ENCODE results near the gene PLA2R1.

Gene PLA2R1

GRCh38 chr2:159987181-159987580, 75.2 kb downstream of the PLA2R1 start:
- H3K14ac ChIP-seq (ENCODE audit: low read length), result no peak overlapping the region
- no peak overlapping the region for H3K18ac ChIP-seq (ENCODE audit: low read length)
- no peak overlapping the region for H4K8ac ChIP-seq (ENCODE audit: low read depth, low read length)
- no peaks in the 10 kb centered on the region for H3K9me3 ChIP-seq (replicated peaks in 1 of 2; ENCODE audit: control insufficient read depth in 2 of 2, insufficient read depth in 1 of 2, low read depth in 1 of 2, low read length in 2 of 2)
- no peak overlapping the region for H3K4me3 ChIP-seq (ENCODE audit: low read length in 2 of 2)
- DNase-seq (ENCODE audit: low spot score), result no peak
- no peak overlapping the region for H2BK120ac ChIP-seq (ENCODE audit: low read depth, low read length)
- no peak overlapping the region for H3K4ac ChIP-seq (ENCODE audit: low read length)
- WGBS, 2 donors (ENCODE audit: extremely low coverage in 2 of 2, insufficient read length in 2 of 2, insufficient replicate concordance in 1 of 2), result no CpG with 5 or more reads among the region's 6 CpGs
- H3K79me1 ChIP-seq (ENCODE audit: low read depth, low read length), result no peaks in the 10 kb centered on the region
- no peak overlapping the region for H2AK5ac ChIP-seq (ENCODE audit: low read depth, low read length)
- no peak overlapping the region for H3K23ac ChIP-seq (ENCODE audit: low read depth, low read length, poor library complexity)
- no peak overlapping the region for H3K4me2 ChIP-seq (ENCODE audit: insufficient read depth, low read length, poor library complexity, severe bottlenecking)
- no peak overlapping the region for H2AFZ ChIP-seq (ENCODE audit: low read length)
- no peaks in the 10 kb centered on the region for H3K36me3 ChIP-seq (replicated peaks in 1 of 2; ENCODE audit: control insufficient read depth in 2 of 2, insufficient read depth in 2 of 2, low read length in 2 of 2)
- H2BK12ac ChIP-seq (ENCODE audit: low read length), result no peak overlapping the region
- no peak overlapping the region for H2BK5ac ChIP-seq (ENCODE audit: low read length)
- H4K91ac ChIP-seq (ENCODE audit: low read depth, low read length, poor library complexity), result no peak overlapping the region
- H3K27ac ChIP-seq (replicated peaks; ENCODE audit: low read length), result no peak overlapping the region
- H3K9ac ChIP-seq (ENCODE audit: low read depth, low read length, poor library complexity), result no peak overlapping the region
- peaks cover 0 to 12% (median 0%) of the 10 kb centered on the region in 3 experiments for H3K27me3 ChIP-seq (ENCODE audit: control insufficient read depth in 3 of 3, insufficient read depth in 3 of 3, low read depth in 1 of 3, low read length in 3 of 3)
- peaks cover 3 to 9% of the 10 kb centered on the region in 2 donors for H3K4me1 ChIP-seq (ENCODE audit: control insufficient read depth in 2 of 2, insufficient read depth in 1 of 2, low read depth in 1 of 2, low read length in 2 of 2)
- no peak overlapping the region for H2BK15ac ChIP-seq (ENCODE audit: low read length)

- no peaks in the 10 kb centered on the region for H3K79me1 ChIP-seq (ENCODE audit: low read depth, low read length)
- H4K91ac ChIP-seq (ENCODE audit: low read depth, low read length, poor library complexity), result no peak overlapping the region
- H2AK5ac ChIP-seq (ENCODE audit: low read depth, low read length), result no peak overlapping the region
- no peak overlapping the region for H4K8ac ChIP-seq (ENCODE audit: low read depth, low read length)
- no peaks in the 10 kb centered on the region for H3K36me3 ChIP-seq (replicated peaks in 1 of 2; ENCODE audit: control insufficient read depth in 2 of 2, insufficient read depth in 2 of 2, low read length in 2 of 2)
- H3K9ac ChIP-seq (ENCODE audit: low read depth, low read length, poor library complexity), result no peak overlapping the region
- H2BK12ac ChIP-seq (ENCODE audit: low read length), result no peak overlapping the region
- H3K23ac ChIP-seq (ENCODE audit: low read depth, low read length, poor library complexity), result no peak overlapping the region
- H3K27me3 ChIP-seq (ENCODE audit: control insufficient read depth in 3 of 3, insufficient read depth in 3 of 3, low read depth in 1 of 3, low read length in 3 of 3), result peaks cover 0 to 12% (median 0%) of the 10 kb centered on the region in 3 experiments
- DNase-seq (ENCODE audit: low spot score), result no peak
- H2AFZ ChIP-seq (ENCODE audit: low read length), result no peak overlapping the region
- H2BK15ac ChIP-seq (ENCODE audit: low read length), result no peak overlapping the region
- H3K4me2 ChIP-seq (ENCODE audit: insufficient read depth, low read length, poor library complexity, severe bottlenecking), result no peak overlapping the region
- peaks cover 3 to 10% of the 10 kb centered on the region in 2 donors for H3K4me1 ChIP-seq (ENCODE audit: control insufficient read depth in 2 of 2, insufficient read depth in 1 of 2, low read depth in 1 of 2, low read length in 2 of 2)
- no peak overlapping the region for H2BK5ac ChIP-seq (ENCODE audit: low read length)
- H3K14ac ChIP-seq (ENCODE audit: low read length), result no peak overlapping the region
- no CpG with 5 or more reads among the region's 3 CpGs for WGBS, 2 donors (ENCODE audit: extremely low coverage in 2 of 2, insufficient read length in 2 of 2, insufficient replicate concordance in 1 of 2)
- H3K4me3 ChIP-seq (ENCODE audit: low read length in 2 of 2), result no peak overlapping the region
- no peak overlapping the region for H3K27ac ChIP-seq (replicated peaks; ENCODE audit: low read length)
- no peak overlapping the region for H3K4ac ChIP-seq (ENCODE audit: low read length)
- H3K9me3 ChIP-seq (replicated peaks in 1 of 2; ENCODE audit: control insufficient read depth in 2 of 2, insufficient read depth in 1 of 2, low read depth in 1 of 2, low read length in 2 of 2), result no peaks in the 10 kb centered on the region
- no peak overlapping the region for H2BK120ac ChIP-seq (ENCODE audit: low read depth, low read length)
- H3K18ac ChIP-seq (ENCODE audit: low read length), result no peak overlapping the region
Measured at GRCh38 chr2:159985656-159986055, 76.8 kb downstream of the PLA2R1 start.

- H3K4me3 ChIP-seq (ENCODE audit: low read length in 2 of 2), result no peak overlapping the region
- H3K36me3 ChIP-seq (replicated peaks in 1 of 2; ENCODE audit: control insufficient read depth in 2 of 2, insufficient read depth in 2 of 2, low read length in 2 of 2), result no peaks in the 10 kb centered on the region
- H2BK15ac ChIP-seq (ENCODE audit: low read length), result no peak overlapping the region
- H3K4ac ChIP-seq (ENCODE audit: low read length), result no peak overlapping the region
- no peak overlapping the region for H2AFZ ChIP-seq (ENCODE audit: low read length)
- H2BK120ac ChIP-seq (ENCODE audit: low read depth, low read length), result no peak overlapping the region
- no peaks in the 10 kb centered on the region for H3K9me3 ChIP-seq (replicated peaks in 1 of 2; ENCODE audit: control insufficient read depth in 2 of 2, insufficient read depth in 1 of 2, low read depth in 1 of 2, low read length in 2 of 2)
- H3K23ac ChIP-seq (ENCODE audit: low read depth, low read length, poor library complexity), result no peak overlapping the region
- peaks cover 0 to 12% (median 0%) of the 10 kb centered on the region in 3 experiments for H3K27me3 ChIP-seq (ENCODE audit: control insufficient read depth in 3 of 3, insufficient read depth in 3 of 3, low read depth in 1 of 3, low read length in 3 of 3)
- H4K91ac ChIP-seq (ENCODE audit: low read depth, low read length, poor library complexity), result no peak overlapping the region
- no peak overlapping the region for H2BK5ac ChIP-seq (ENCODE audit: low read length)
- H2BK12ac ChIP-seq (ENCODE audit: low read length), result no peak overlapping the region
- H3K14ac ChIP-seq (ENCODE audit: low read length), result no peak overlapping the region
- H3K79me1 ChIP-seq (ENCODE audit: low read depth, low read length), result no peaks in the 10 kb centered on the region
- peaks cover 3 to 10% of the 10 kb centered on the region in 2 donors for H3K4me1 ChIP-seq (ENCODE audit: control insufficient read depth in 2 of 2, insufficient read depth in 1 of 2, low read depth in 1 of 2, low read length in 2 of 2)
- no peak overlapping the region for H3K27ac ChIP-seq (replicated peaks; ENCODE audit: low read length)
- H4K8ac ChIP-seq (ENCODE audit: low read depth, low read length), result no peak overlapping the region
- no peak overlapping the region for H3K18ac ChIP-seq (ENCODE audit: low read length)
- DNase-seq (ENCODE audit: low spot score), result no peak
- no peak overlapping the region for H3K9ac ChIP-seq (ENCODE audit: low read depth, low read length, poor library complexity)
- H2AK5ac ChIP-seq (ENCODE audit: low read depth, low read length), result no peak overlapping the region
- H3K4me2 ChIP-seq (ENCODE audit: insufficient read depth, low read length, poor library complexity, severe bottlenecking), result no peak overlapping the region
Measured at GRCh38 chr2:159984034-159984433, 78.4 kb downstream of the PLA2R1 start.

GRCh38 chr2:159982842-159983785, 79.3 kb downstream of the PLA2R1 start:
- no peak overlapping the region for H2BK5ac ChIP-seq (ENCODE audit: low read length)
- no peak overlapping the region for H2AK5ac ChIP-seq (ENCODE audit: low read depth, low read length)
- H3K79me1 ChIP-seq (ENCODE audit: low read depth, low read length), result no peaks in the 10 kb centered on the region
- peaks cover 3 to 10% of the 10 kb centered on the region in 2 donors for H3K4me1 ChIP-seq (ENCODE audit: control insufficient read depth in 2 of 2, insufficient read depth in 1 of 2, low read depth in 1 of 2, low read length in 2 of 2)
- no peak overlapping the region for H3K18ac ChIP-seq (ENCODE audit: low read length)
- no peak overlapping the region for H3K9ac ChIP-seq (ENCODE audit: low read depth, low read length, poor library complexity)
- H3K27ac ChIP-seq (replicated peaks; ENCODE audit: low read length), result no peak overlapping the region
- H3K9me3 ChIP-seq (replicated peaks in 1 of 2; ENCODE audit: control insufficient read depth in 2 of 2, insufficient read depth in 1 of 2, low read depth in 1 of 2, low read length in 2 of 2), result no peaks in the 10 kb centered on the region
- H3K36me3 ChIP-seq (replicated peaks in 1 of 2; ENCODE audit: control insufficient read depth in 2 of 2, insufficient read depth in 2 of 2, low read length in 2 of 2), result no peaks in the 10 kb centered on the region
- H2BK12ac ChIP-seq (ENCODE audit: low read length), result no peak overlapping the region
- no peak overlapping the region for H3K4me3 ChIP-seq (ENCODE audit: low read length in 2 of 2)
- WGBS, 2 donors (ENCODE audit: extremely low coverage in 2 of 2, insufficient read length in 2 of 2, insufficient replicate concordance in 1 of 2), result no CpG with 5 or more reads among the region's 7 CpGs
- H4K91ac ChIP-seq (ENCODE audit: low read depth, low read length, poor library complexity), result no peak overlapping the region
- H2BK120ac ChIP-seq (ENCODE audit: low read depth, low read length), result no peak overlapping the region
- peaks cover 0 to 8% (median 0%) of the 10 kb centered on the region in 3 experiments for H3K27me3 ChIP-seq (ENCODE audit: control insufficient read depth in 3 of 3, insufficient read depth in 3 of 3, low read depth in 1 of 3, low read length in 3 of 3)
- H2AFZ ChIP-seq (ENCODE audit: low read length), result peak overlapping the region; percentile 46
- no peak for DNase-seq (ENCODE audit: low spot score)
- no peak overlapping the region for H4K8ac ChIP-seq (ENCODE audit: low read depth, low read length)
- H2BK15ac ChIP-seq (ENCODE audit: low read length), result no peak overlapping the region
- H3K4me2 ChIP-seq (ENCODE audit: insufficient read depth, low read length, poor library complexity, severe bottlenecking), result no peak overlapping the region
- no peak overlapping the region for H3K4ac ChIP-seq (ENCODE audit: low read length)
- H3K23ac ChIP-seq (ENCODE audit: low read depth, low read length, poor library complexity), result no peak overlapping the region
- H3K14ac ChIP-seq (ENCODE audit: low read length), result no peak overlapping the region

All from neuronal stem cell (in vitro differentiated cells).